Endothelial cell of umbilical vein (primary cell): ENCODE measurements around the gene UBE2K. TPM values are rescaled to one million over a fixed set of nuclear protein-coding genes. Genes with fewer than 3 reads are reported as not detected.

Source experiments
- BruUV-seq: library from RNA; stranded (reverse); fragments of 400-500 nt; replicated peaks from 2 replicates; lab custom pipeline; 2021; lab: Mats Ljungman, UMichigan
- CTCF ChIA-PET: fragments of 300-600, 350-600 bp; sonication (Branson Sonifier 250); formaldehyde crosslinking; loops from one replicate; lab custom pipeline; 2021; ENCODE audit warnings: antibody characterized with exemption, inconsistent platforms; lab: Charles Lee
- POLR2A ChIA-PET: fragments of 300-600, 350-600 bp; sonication (Branson Sonifier 250); formaldehyde crosslinking; loops from one replicate; lab custom pipeline; 2021; ENCODE audit warnings: antibody characterized with exemption, inconsistent platforms; lab: Charles Lee
- DNase-seq: peaks from one replicate; pipeline ENCODE4 v3.0.0-alpha.2; 2011; ENCODE audit warnings: low read depth, low spot score
- FAIRE-seq: peaks from 2 replicates; lab custom pipeline; 2011; peaks lifted over from hg19 to GRCh38; lab: Jason Lieb, UNC
- H2AFZ ChIP-seq: 2 replicates; pipeline ENCODE4 v1.6.0; 2012; ENCODE audit warnings: low read depth, low read length, control low read depth, inconsistent platforms
- H3K27ac ChIP-seq: 2 replicates; pipeline ENCODE4 v1.5.1; 2011; ENCODE audit warnings: low read depth, mild to moderate bottlenecking, control low read depth, low read length, moderate library complexity; ENCODE audit not compliant: insufficient read depth
- H3K27me3 ChIP-seq, 2 experiments: 2 replicates each; pipeline versions ENCODE4 v1.6.0 to v1.6.1; 2011; ENCODE audit warnings: low read length in 2 of 2, mixed read lengths in 1 of 2; ENCODE audit not compliant: control insufficient read depth in 2 of 2, insufficient read depth in 2 of 2
- H3K36me3 ChIP-seq, 2 experiments: 2 replicates in 1 of 2; 3 replicates in 1 of 2; pipeline ENCODE4 v1.5.1; 2011; ENCODE audit warnings: low read length in 2 of 2, mild to moderate bottlenecking in 1 of 2, moderate library complexity in 1 of 2; ENCODE audit not compliant: control insufficient read depth in 2 of 2, insufficient read depth in 2 of 2; ENCODE audit errors: extremely low read depth in 1 of 2
- H3K4me1 ChIP-seq: 3 replicates; pipeline ENCODE4 v1.5.1; 2011; ENCODE audit warnings: mild to moderate bottlenecking, low read length; ENCODE audit not compliant: control insufficient read depth, insufficient read depth; ENCODE audit errors: extremely low read depth
- H3K4me2 ChIP-seq: 2 replicates; pipeline ENCODE4 v1.6.1; 2011; ENCODE audit warnings: low read length, control low read depth, mixed read lengths; ENCODE audit not compliant: insufficient read depth
- H3K4me3 ChIP-seq, 3 experiments: fragments of 200-600 bp in 1 of 3; sonication (generic), shearing (Covaris generic) in 1 of 3; replicated peaks in 1 of 3; 2 replicates each; pipeline ENCODE4 v1.5.1; 2011 to 2016; ENCODE audit warnings: control low read depth in 3 of 3, low read length in 3 of 3, mild to moderate bottlenecking in 2 of 3, inconsistent platforms in 1 of 3, low read depth in 1 of 3, moderate library complexity in 1 of 3; ENCODE audit not compliant: insufficient read depth in 1 of 3
- H3K79me2 ChIP-seq: 2 replicates; pipeline ENCODE4 v1.6.0; 2012; ENCODE audit warnings: low read length, inconsistent platforms; ENCODE audit not compliant: control insufficient read depth, insufficient read depth
- H3K9ac ChIP-seq: replicated peaks from 2 replicates; pipeline ENCODE3; 2011; ENCODE audit warnings: low read length, control low read depth; ENCODE audit not compliant: insufficient read depth; ENCODE audit errors: extremely low read depth
- H3K9me1 ChIP-seq: replicated peaks from 3 replicates; pipeline ENCODE4 v1.6.0; 2011; ENCODE audit warnings: mild to moderate bottlenecking, low read length; ENCODE audit not compliant: control insufficient read depth, insufficient read depth; ENCODE audit errors: extremely low read depth
- H3K9me3 ChIP-seq: replicated peaks from 2 replicates; pipeline ENCODE4 v1.5.1; 2012; ENCODE audit warnings: low read length, inconsistent platforms; ENCODE audit not compliant: control insufficient read depth, insufficient read depth
- H4K20me1 ChIP-seq: replicated peaks from 2 replicates; pipeline ENCODE3; 2011; ENCODE audit warnings: mild to moderate bottlenecking, low read length; ENCODE audit not compliant: control insufficient read depth, insufficient read depth; ENCODE audit errors: extremely low read depth
- EZH2 ChIP-seq: IDR thresholded peaks from 2 replicates; pipeline ENCODE4 v1.6.1; 2012; ENCODE audit warnings: borderline replicate concordance, low read depth, mild to moderate bottlenecking, moderate library complexity, low read length, inconsistent platforms; ENCODE audit not compliant: severe bottlenecking
- FOS ChIP-seq: IDR thresholded peaks from 2 replicates; pipeline ENCODE4 v1.6.1; 2011; ENCODE audit warnings: mild to moderate bottlenecking, low read length, moderate library complexity, borderline replicate concordance; ENCODE audit not compliant: insufficient read depth
- GATA2 ChIP-seq: IDR thresholded peaks from 2 replicates; pipeline ENCODE4 v1.7.0; 2011; ENCODE audit warnings: low read depth, mild to moderate bottlenecking, moderate library complexity, mixed read lengths, low read length; ENCODE audit not compliant: insufficient read length, insufficient read depth
- JUN ChIP-seq: IDR thresholded peaks from 2 replicates; pipeline ENCODE4 v1.6.1; 2011; ENCODE audit warnings: borderline replicate concordance, low read depth; ENCODE audit not compliant: insufficient read length, insufficient read depth
- MYC ChIP-seq: IDR thresholded peaks from one replicate; pipeline ENCODE4 v1.6.1; 2011; ENCODE audit warnings: mild to moderate bottlenecking, low read depth, low read length
- POLR2A ChIP-seq: IDR thresholded peaks from 2 replicates; pipeline ENCODE4 v1.6.1; 2012; ENCODE audit warnings: low read depth, mild to moderate bottlenecking, control low read depth, low read length
- POLR2AphosphoS5 ChIP-seq: IDR thresholded peaks from 2 replicates; pipeline ENCODE4 v1.6.1; 2012; ENCODE audit warnings: low read depth, mild to moderate bottlenecking, control low read depth, low read length, moderate library complexity; ENCODE audit not compliant: insufficient read depth
- dilution Hi-C: fragments of 300-500 bp; cut with MboI; formaldehyde crosslinking; loops from one replicate; pipeline ENCODE4 v1.15.0; 2019; ENCODE audit warnings: low sequenced_read_pairs; ENCODE audit not compliant: extremely low pct_ligation_motif_present
- intact Hi-C: fragments of 100-400 bp; cut with micrococcal nuclease; formaldehyde crosslinking; loops from one replicate; pipeline ENCODE4 v1.10.0; 2022
- polyA plus RNA-seq, 4 experiments: library from polyadenylated mRNA; depleted of rRNA in 3 of 4; stranded (reverse) in 3 of 4; unstranded in 1 of 4; fragments of >200 nt; gene quantifications; 2 replicates each; pipeline versions ENCODE4 v1.2.1 to v1.2.3, GENCODE V29; 2011 to 2012; ENCODE audit warnings: missing spikeins in 1 of 4
- total RNA-seq: library from RNA; stranded (reverse); gene quantifications from 2 replicates; pipeline ENCODE4 v1.2.3, GENCODE V29; 2021
- TF ChIP-seq, protein P1 (sequence below): IDR thresholded peaks from 2 replicates; pipeline ENCODE4 v1.6.1; 2011; ENCODE audit not compliant: insufficient read depth, insufficient read length
- TF ChIP-seq, protein P2 (sequence below), 2 donors: IDR thresholded peaks; 1 replicate in 1 of 2; 2 replicates in 1 of 2; pipeline ENCODE4 v1.5.1; 2011; ENCODE audit warnings: low read length in 2 of 2, mild to moderate bottlenecking in 2 of 2, moderate library complexity in 2 of 2, control low read depth in 1 of 2, inconsistent platforms in 1 of 2, low read depth in 1 of 2; ENCODE audit not compliant: insufficient read depth in 1 of 2; ENCODE audit errors: extremely low read depth in 1 of 2

Gene UBE2K
- total and polyA plus RNA-seq, 2 donors (not counting 3 experiments of a cell fraction or from before 2014, with no cell fraction given), result 32.5 to 97.8 TPM

DNA sequence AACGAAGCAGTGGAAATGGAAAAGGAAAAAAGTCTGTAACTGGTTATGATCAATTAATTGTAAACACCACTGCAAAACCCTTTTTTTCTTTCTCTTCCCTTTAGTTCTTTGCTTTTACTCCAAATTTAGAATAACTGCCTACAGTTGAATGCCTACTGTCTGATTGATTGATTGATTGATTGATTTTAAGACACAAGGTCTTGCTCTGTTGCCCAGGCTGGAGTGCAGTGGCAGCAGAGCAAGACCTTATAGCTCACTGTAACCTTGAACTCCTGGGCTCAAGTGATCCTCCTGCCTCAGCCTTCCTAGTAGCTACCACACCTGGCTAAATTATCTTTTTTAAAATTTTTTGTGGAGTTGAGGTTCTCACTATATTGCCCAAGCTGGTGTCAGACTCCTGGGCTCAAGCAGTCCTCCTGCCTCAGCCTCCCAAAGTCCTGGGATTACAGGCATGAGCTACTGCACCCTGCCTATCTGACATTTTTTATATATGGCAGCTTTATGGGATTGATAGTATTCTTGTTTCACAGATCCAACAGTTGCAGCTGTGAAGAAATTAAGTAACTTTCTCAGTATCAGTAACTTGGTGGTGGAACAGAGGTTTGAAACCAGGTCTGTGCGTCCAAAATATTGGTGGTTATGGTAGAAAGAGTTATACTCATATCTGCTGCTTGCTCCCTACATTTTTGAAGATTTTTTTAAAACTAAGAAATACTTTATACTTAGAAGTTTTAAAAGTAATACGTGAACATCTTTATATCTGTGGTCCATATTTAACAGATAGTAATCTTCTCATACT is 12.4 kb downstream of the UBE2K start:
- Histone ChIP-seq H3K27me3 (no peaks in the 10 kb centered on the region), H3K4me1 (no peaks in the 10 kb centered on the region), H3K9me1 (no peaks in the 10 kb centered on the region), H3K79me2 (peaks cover 94% of the 10 kb centered on the region), H3K4me2 (no peak overlapping the region), H3K27ac (no peak overlapping the region), H3K36me3 (no peaks in the 10 kb centered on the region), H3K4me3 (no peak overlapping the region), H3K9me3 (no peaks in the 10 kb centered on the region), H4K20me1 (peaks cover 10% of the 10 kb centered on the region), H3K9ac (no peak overlapping the region), H2AFZ (no peak overlapping the region)
- intact Hi-C loops (no loop called here), dilution Hi-C loops (no loop called here)
- POLR2A ChIA-PET, result no interaction called here
- no TSS peak for BruUV-seq
- no peak for DNase-seq
- no peak for FAIRE-seq
- CTCF ChIA-PET, result interaction anchor here (1.3 to 1.5 kb wide), 2 partner anchors 10 to 18 kb away, joined by 3 to 4 read pairs; no protein-coding TSS in a partner anchor
- TF ChIP-seq GATA2, result no peak
- TF ChIP-seq EZH2, result no peak
- TF ChIP-seq, protein P1, sequence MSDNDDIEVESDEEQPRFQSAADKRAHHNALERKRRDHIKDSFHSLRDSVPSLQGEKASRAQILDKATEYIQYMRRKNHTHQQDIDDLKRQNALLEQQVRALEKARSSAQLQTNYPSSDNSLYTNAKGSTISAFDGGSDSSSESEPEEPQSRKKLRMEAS, result no peak
- TF ChIP-seq JUN, result no peak
- TF ChIP-seq FOS, result no peak
- no peak for TF ChIP-seq POLR2AphosphoS5
- no peak for TF ChIP-seq MYC
- no peak for TF ChIP-seq POLR2A
- TF ChIP-seq, protein P2, sequence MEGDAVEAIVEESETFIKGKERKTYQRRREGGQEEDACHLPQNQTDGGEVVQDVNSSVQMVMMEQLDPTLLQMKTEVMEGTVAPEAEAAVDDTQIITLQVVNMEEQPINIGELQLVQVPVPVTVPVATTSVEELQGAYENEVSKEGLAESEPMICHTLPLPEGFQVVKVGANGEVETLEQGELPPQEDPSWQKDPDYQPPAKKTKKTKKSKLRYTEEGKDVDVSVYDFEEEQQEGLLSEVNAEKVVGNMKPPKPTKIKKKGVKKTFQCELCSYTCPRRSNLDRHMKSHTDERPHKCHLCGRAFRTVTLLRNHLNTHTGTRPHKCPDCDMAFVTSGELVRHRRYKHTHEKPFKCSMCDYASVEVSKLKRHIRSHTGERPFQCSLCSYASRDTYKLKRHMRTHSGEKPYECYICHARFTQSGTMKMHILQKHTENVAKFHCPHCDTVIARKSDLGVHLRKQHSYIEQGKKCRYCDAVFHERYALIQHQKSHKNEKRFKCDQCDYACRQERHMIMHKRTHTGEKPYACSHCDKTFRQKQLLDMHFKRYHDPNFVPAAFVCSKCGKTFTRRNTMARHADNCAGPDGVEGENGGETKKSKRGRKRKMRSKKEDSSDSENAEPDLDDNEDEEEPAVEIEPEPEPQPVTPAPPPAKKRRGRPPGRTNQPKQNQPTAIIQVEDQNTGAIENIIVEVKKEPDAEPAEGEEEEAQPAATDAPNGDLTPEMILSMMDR (IDR thresholded peaks at IDR 0.05; ENCODE audit: extremely low read depth in 1 of 2, insufficient read depth in 1 of 2, low read depth in 1 of 2, low read length in 2 of 2), result no peak
